Retina (tissue), 1 donor: Measurements from ENCODE around the gene TPK1.

Experiments
- DNase-seq: peaks from one replicate; pipeline ENCODE4 v3.0.0-alpha.2; 2016

The TPK1 gene

GRCh38 chr7:144523621-144524020, 312.2 kb downstream of the TPK1 start:
- no peak for DNase-seq

- no peak for DNase-seq
These were observed 315.9 kb downstream of the TPK1 start for GRCh38 chr7:144519925-144520324.

GRCh38 chr7:144518360-144518759, 317.5 kb downstream of the TPK1 start:
- no peak for DNase-seq

- no peak for DNase-seq
These were observed 318.1 kb downstream of the TPK1 start for GRCh38 chr7:144517749-144518148.

GRCh38 chr7:144516729-144517525, 318.9 kb downstream of the TPK1 start:
- no peak for DNase-seq

GRCh38 chr7:144513334-144513733, 322.5 kb downstream of the TPK1 start:
- DNase-seq = peak; percentile 42

- DNase-seq = peak; percentile 53
These were observed 325.2 kb downstream of the TPK1 start for GRCh38 chr7:144510621-144511020.

GRCh38 chr7:144508702-144509101, 327.2 kb downstream of the TPK1 start:
- no peak for DNase-seq

- DNase-seq = no peak
These were observed 332.6 kb downstream of the TPK1 start for GRCh38 chr7:144503215-144503614.

GRCh38 chr7:144500225-144500624, 335.6 kb downstream of the TPK1 start:
- no peak for DNase-seq

- DNase-seq = no peak
These were observed 338.6 kb downstream of the TPK1 start for GRCh38 chr7:144497282-144497681.

GRCh38 chr7:144494355-144494754, 341.5 kb downstream of the TPK1 start:
- DNase-seq = no peak

- DNase-seq = no peak
These were observed 346.3 kb downstream of the TPK1 start for GRCh38 chr7:144489504-144489903.

GRCh38 chr7:144488977-144489376, 346.9 kb downstream of the TPK1 start:
- DNase-seq = no peak

- no peak for DNase-seq
These were observed 348.0 kb downstream of the TPK1 start for GRCh38 chr7:144487901-144488300.

- no peak for DNase-seq
These were observed 351.4 kb downstream of the TPK1 start for GRCh38 chr7:144484445-144484844.

GRCh38 chr7:144483189-144483588, 352.7 kb downstream of the TPK1 start:
- DNase-seq = no peak

GRCh38 chr7:144481833-144482232, 354.0 kb downstream of the TPK1 start:
- no peak for DNase-seq

GRCh38 chr7:144477348-144477747, 358.5 kb downstream of the TPK1 start:
- no peak for DNase-seq

GRCh38 chr7:144474800-144475615, 360.8 kb downstream of the TPK1 start:
- DNase-seq = no peak

- DNase-seq = no peak
These were observed 361.5 kb downstream of the TPK1 start for GRCh38 chr7:144474363-144474762.

- no peak for DNase-seq
These were observed 361.9 kb downstream of the TPK1 start for GRCh38 chr7:144473908-144474307.

GRCh38 chr7:144470078-144470477, 365.8 kb downstream of the TPK1 start:
- DNase-seq = no peak
